GM18505 (cell line): ENCODE data around the gene OR56A3.

Experiments
- ATAC-seq: cut with Tn5 transposase; IDR thresholded peaks from one replicate; pipeline ENCODE4 v1.9.1; 2021; ENCODE audit not compliant: unreplicated experiment
- POLR2A ChIP-seq: IDR thresholded peaks from 4 replicates; pipeline ENCODE4 v1.6.1; 2011; ENCODE audit warnings: borderline replicate concordance; ENCODE audit not compliant: insufficient read depth, insufficient read length; ENCODE audit errors: extremely low read depth

OR56A3 gene

GRCh38 chr11:5941951-5942350, at the start of gene OR56A3:
OR56A3 (plus strand) TSS chr11:5942251; CDS start chr11:5947347, 5,096 bp downstream.
- ATAC-seq: no peak

DNA sequence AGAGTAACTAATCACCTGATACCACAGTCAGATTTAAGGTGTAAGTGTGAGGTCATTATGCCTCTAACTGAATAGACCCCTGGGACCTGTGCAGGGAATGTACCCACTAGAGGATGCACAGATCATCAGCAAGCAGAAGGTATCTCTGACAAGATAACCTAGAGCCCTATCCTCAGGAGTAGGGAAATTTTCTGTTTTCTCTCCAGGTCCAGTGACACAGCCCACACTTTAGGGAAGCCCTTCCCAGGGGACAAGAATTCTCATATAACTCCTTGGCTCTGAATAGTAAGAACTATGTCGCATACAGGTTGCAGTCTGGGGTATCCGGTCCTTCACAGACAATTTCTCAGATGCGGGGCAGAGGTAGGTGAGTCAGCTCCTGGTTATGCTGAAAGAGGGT, 49.1 kb upstream of the OR56A3 start, which contains the start of gene OR52E5:
Gene OR52E5, plus strand, starts transcription at position 301 of the 400 bp plus-strand sequence. CDS start 7,569 bp downstream, outside the sequence.
- ATAC-seq: no peak
- TF ChIP-seq POLR2A: no peak

More at GRCh38 chr11:5941951-5942350, at the start of gene OR56A3:
- no peak for TF ChIP-seq POLR2A

GRCh38 chr11:5899534-5899933, 42.5 kb upstream of the OR56A3 start:
- no peak for TF ChIP-seq POLR2A

DNA sequence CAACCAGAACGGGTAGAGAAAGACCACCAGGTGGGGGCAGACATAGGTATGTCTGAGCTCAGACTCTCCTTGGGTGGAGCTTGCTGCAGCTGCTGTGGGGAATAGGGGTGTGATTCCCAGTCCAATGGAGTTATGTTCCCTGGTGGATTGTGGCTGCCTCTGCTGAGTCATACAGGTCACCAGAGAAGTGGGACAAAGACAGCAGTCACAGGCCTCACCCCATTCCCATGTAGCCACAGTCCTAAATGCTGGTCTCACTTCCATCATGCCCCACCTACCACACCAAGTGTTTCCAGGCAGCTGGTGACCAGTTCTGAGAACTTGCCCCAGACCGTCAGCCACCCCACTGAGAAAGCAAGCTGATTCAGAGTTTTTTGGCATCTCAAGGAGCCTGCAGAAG, 31.5 kb upstream of the OR56A3 start:
- no peak for TF ChIP-seq POLR2A

More at GRCh38 chr11:5899534-5899933, 42.5 kb upstream of the OR56A3 start:
- ATAC-seq: no peak

GRCh38 chr11:5922749-5923426, 19.2 kb upstream of the OR56A3 start:
- peak; percentile 76 for ATAC-seq
- TF ChIP-seq POLR2A: no peak

More for the DNA sequence above, 31.5 kb upstream of the OR56A3 start:
- no peak for ATAC-seq

DNA sequence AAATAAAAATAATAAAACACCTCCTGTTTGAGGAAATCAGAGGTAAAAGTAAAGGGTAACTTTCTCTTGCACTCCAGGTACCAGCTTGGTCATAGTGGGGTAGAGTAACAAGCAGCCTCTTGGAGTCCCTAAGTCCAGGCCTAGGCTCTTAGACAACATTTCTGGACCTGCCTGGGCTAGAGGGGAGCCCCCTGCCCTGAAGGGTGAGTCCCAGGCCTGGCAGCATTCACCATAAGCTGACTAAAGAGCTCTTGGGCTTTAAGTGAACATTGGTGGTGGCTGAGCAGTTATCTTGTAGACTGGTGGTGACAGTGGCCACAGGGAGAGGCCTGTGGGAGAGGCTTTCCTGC, 18.6 kb upstream of the OR56A3 start:
- TF ChIP-seq POLR2A: no peak
- ATAC-seq: peak; percentile 24

DNA sequence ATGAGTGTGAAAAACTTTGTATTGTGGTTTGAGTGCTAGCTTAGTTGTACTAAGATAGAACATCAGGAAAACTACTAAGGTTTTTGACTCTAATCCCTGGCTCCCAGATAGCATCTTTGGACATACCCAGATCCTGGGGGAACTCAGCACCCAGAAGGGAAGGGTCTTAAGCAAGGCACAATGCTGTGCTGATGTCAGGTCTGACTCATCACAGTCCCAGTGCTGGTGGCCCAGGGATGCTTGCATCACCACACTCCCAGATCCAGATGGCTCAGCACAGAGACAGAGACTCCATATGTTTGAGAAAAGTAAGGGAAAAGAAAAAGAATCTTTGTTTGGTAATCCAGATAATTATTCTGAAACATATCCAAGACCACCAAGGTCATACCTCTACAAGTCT, 18.3 kb upstream of the OR56A3 start:
- no peak for TF ChIP-seq POLR2A
- no peak for ATAC-seq

DNA sequence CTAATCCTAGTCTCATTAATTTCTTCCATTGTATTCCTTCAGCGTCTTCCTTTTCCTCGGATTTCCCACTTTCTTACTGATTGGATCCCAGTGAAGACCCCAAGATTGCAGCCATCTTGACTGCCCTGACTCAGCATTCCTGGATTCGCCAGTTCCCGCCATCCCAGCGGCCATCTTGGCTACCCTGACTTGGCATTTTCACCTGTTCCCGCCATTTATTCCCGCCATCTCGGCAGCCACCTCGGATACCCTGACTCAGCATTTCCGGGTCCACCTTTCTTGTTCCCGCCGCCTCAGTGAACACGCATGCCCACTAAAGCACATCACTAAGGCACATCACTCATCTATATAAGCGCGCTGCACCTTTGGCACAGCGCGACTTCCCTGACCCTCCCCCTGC, 13.8 kb upstream of the OR56A3 start:
- no peak for ATAC-seq
- no peak for TF ChIP-seq POLR2A

- ATAC-seq: no peak
- TF ChIP-seq POLR2A: no peak
Measured at GRCh38 chr11:5928811-5929210, 13.2 kb upstream of the OR56A3 start.

GRCh38 chr11:5929571-5930368, 12.3 kb upstream of the OR56A3 start:
- ATAC-seq: no peak

GRCh38 chr11:5930614-5931013, 11.4 kb upstream of the OR56A3 start:
- no peak for TF ChIP-seq POLR2A
- no peak for ATAC-seq

More at GRCh38 chr11:5929571-5930368, 12.3 kb upstream of the OR56A3 start:
- no peak for TF ChIP-seq POLR2A

DNA sequence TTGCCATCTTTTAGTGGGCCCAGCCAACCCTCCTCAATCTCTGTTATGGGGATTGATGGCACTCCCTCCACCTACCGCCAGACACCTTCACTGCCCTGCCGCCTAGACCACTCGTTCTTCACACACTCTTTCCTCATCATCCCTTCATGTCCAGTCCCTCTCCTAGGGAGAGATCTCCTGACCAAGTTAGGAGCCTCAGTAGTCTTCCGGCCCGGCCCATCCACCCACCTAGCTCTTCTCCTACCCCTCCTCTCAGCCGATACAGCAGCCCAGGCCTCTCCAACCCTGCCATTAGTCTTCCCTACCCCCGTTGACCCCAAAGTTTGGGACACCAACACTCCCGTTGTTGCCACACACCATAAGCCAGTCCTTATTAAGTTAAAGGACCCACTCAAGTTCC, 11.0 kb upstream of the OR56A3 start:
- TF ChIP-seq POLR2A: no peak
- no peak for ATAC-seq

DNA sequence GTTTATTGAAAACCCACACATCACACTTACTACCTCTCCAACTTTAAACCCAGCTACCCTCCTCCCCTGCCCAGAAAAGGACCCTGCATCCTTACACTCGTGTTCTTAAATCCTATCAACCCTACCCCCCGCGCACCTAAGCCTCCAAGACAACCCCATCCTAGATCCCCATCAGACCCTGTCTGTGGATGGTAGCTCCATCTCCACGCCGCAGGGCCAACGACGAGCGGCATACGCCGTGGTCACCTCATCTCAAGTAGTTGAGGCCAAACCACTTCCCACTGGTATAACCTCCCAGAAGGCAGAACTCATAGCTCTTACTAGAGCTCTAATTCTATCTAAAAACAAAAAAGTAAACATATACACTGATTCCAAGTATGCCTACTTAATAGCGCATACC, 9.4 kb upstream of the OR56A3 start:
- ATAC-seq: no peak
- TF ChIP-seq POLR2A: no peak

- ATAC-seq: no peak
Measured at GRCh38 chr11:5933116-5933515, 8.9 kb upstream of the OR56A3 start.

More at GRCh38 chr11:5933116-5933515, 8.9 kb upstream of the OR56A3 start:
- TF ChIP-seq POLR2A: no peak
